Stimulated activated CD4-positive, alpha-beta T cell treated with anti-CD3 and anti-CD28 coated beads, Interleukin-2, amount 100 ng/mL, for 4 hours (primary cell): ENCODE data around the gene SNX21.
"Not testable (repeated sequence)": the region's sequence is repeated elsewhere in the genome, so short reads cannot be mapped to it uniquely, and the experiment has no call there.

Source experiments
- DNase-seq: peaks from one replicate; pipeline ENCODE4 v3.0.0-alpha.2; 2020; ENCODE audit warnings: low read depth

The SNX21 gene

GRCh38 chr20:45850238-45850637 is 16.6 kb downstream of the SNX21 start:
- no peak for DNase-seq

GRCh38 chr20:45850926-45851325 is 17.3 kb downstream of the SNX21 start:
- no peak for DNase-seq

GRCh38 chr20:45851501-45851900 is 17.9 kb downstream of the SNX21 start:
- no peak for DNase-seq

GRCh38 chr20:45852326-45852725 is 18.7 kb downstream of the SNX21 start:
- DNase-seq = no peak

GRCh38 chr20:45853484-45853883 is 19.9 kb downstream of the SNX21 start:
- DNase-seq = no peak

DNA sequence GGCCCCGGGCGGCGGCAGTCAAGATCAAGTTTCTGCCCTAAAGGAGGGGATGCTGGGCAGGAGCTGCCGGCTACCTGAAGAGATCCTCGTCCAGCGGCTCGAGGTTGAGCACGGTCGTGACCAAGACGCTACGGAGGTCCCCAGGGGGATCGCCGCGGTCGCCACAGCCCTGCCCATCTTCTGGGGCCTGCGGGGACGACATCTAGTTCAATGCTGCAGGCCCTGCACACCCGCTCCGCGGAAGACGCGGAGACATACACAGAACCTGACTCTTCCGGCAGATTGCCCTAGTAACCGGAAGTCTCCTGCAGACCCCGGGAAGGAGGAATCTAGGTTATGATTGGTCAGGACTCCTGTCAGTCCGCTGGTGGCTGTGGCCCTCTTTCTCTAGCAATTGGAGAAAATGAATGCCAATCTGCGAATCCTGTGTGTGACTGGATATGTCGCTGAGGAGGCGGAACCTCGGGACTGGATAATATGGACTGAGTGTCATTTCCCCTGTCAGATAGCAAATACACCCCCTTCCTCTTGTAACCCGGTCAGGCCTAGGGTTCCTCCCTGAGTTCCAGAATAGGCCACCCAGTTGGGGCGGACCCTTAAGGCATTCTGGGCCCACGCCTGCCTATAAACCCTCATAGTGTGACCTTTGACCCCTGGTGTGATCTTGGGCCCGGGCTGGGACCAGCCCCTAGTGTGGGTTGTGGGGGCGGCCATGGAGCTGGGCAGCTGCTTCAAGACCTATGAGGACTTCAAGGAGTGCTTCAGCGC is 23.7 kb downstream of the SNX21 start, which contains the start of the genes ACOT8 and ZSWIM3:
Gene ACOT8 (minus strand): TSS at position 279 of the 768 bp plus-strand sequence. CDS start 77 bp downstream, at position 202.
Gene ZSWIM3 (plus strand): TSS at position 501 of the 768 bp plus-strand sequence. CDS start 212 bp downstream, at position 713.
- peak; percentile 94 for DNase-seq

GRCh38 chr20:45857882-45858216 is 24.2 kb downstream of the SNX21 start:
- no peak for DNase-seq

DNA sequence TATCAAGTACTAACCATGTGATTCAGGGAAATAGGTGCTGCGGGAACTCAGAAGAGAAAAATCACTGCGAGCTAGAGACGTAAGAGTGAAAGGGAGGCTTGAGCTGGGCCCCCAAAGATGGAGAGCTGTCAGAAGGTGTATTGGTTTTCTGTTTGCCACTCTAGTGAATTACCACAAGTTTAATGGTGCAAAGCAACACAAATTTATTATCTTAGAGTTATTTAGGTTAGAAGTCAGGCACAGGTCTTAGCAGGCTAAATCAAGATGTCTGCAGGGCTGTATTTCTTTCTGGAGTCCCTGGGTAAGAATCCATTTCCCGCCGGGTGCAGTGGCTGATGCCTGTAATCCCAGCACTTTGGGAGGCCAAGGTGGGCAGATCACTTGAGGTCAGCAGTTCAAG is 26.3 kb downstream of the SNX21 start:
- no peak for DNase-seq

GRCh38 chr20:45860560-45861220 is 27.1 kb downstream of the SNX21 start:
- no peak for DNase-seq

- DNase-seq = no peak
Measured at GRCh38 chr20:45861221-45862075, 27.8 kb downstream of the SNX21 start.

GRCh38 chr20:45863543-45864470 is 30.2 kb downstream of the SNX21 start:
- no peak for DNase-seq

DNA sequence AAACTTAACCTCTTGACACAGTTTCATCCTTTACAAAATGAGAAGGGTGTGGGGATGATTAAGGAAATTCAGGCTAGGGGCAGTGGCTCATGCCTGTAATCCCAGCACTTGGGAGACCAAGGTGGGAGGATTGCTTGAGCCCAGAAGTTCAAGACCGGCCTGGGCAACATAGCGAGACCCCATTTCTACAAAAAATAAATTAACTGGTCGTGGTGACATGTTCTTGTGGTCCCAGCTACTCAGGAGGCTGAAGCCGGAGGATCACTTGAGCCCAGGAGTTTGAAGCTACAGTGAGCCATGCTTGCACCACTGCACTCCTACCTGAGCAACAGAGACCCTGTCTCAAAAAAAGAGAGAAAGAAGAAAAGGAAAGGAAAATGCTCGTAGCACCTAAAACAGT is 32.9 kb downstream of the SNX21 start:
- DNase-seq = no peak

DNA sequence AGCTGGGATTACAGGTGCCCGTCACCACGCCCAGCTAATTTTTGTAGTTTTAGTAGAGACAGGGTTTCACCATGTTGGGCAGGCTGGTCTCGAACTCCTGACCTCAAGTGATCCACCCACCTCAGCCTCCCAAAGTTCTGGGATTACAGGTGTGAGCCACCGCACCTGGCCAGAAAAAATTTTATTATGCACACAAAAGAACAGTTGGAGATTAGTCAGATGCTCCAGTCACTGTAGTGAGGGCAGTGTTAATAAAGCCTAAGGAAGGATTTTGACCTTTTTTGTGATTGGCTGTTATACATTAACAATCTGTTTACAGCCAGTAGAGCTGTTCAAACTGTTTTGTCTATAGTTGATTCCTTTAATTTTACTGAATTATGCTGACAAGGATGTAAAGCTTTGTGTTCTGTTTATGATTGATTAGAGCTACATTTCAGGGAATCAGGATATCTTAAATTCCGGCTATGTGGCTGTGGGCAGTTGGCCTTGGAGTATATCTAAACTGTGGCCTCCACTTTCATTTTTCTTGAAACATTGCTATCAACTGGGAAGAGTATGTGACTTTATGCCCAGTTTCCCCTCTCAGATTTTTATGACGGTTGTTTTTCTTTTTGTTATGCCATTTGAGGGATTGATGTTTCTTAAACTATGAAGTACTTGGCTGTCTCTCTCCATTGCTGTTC is 33.7 kb downstream of the SNX21 start:
- no peak for DNase-seq

GRCh38 chr20:45867819-45868176 is 34.2 kb downstream of the SNX21 start:
- DNase-seq = no peak

DNA sequence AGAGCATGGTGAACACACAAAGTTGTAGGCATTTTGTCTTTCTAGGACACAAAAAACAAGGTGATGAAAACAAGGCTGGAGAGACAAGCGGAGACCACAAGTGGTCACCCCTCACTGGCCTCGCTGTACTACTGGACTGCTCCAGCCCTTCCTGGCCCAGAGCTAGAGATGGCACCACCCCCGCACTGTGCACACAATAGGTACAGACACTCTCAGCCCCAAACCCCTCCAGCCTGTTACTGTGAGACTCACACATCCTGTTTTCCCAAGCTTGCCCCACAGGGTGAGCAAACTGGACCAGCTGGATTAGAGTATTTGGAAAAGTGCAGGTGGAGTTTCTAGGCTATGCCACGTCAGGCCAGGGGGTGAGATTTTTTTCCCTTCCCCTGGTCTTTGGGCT is 39.0 kb downstream of the SNX21 start:
- DNase-seq = no peak

GRCh38 chr20:45873409-45874103 is 40.0 kb downstream of the SNX21 start:
- DNase-seq = no peak

GRCh38 chr20:45874104-45874481 is 40.5 kb downstream of the SNX21 start:
- not testable (repeated sequence) for DNase-seq

- no peak for DNase-seq
Measured at GRCh38 chr20:45874576-45874975, 41.0 kb downstream of the SNX21 start.

- DNase-seq = no peak
Measured at GRCh38 chr20:45878076-45878761, 44.6 kb downstream of the SNX21 start.
